PFSK-1 (cell line): ENCODE data around the gene CST8.

ENCODE experiments used
- FOXP2 ChIP-seq: optimal IDR thresholded peaks from 2 replicates; pipeline ENCODE3; 2011; ENCODE audit warnings: borderline replicate concordance, control low read depth, inconsistent platforms; ENCODE audit not compliant: insufficient read depth; ENCODE audit errors: extremely low read length, extremely low read depth
- POLR2AphosphoS5 ChIP-seq: IDR thresholded peaks from 2 replicates; pipeline ENCODE4 v1.6.1; 2012; ENCODE audit warnings: low read depth, mild to moderate bottlenecking, control low read depth, low read length, moderate library complexity
- REST ChIP-seq, 2 experiments: IDR thresholded peaks; 2 replicates each; pipeline versions ENCODE4 v1.6.1 to v1.8.0; 2011 to 2012; ENCODE audit warnings: low read depth in 2 of 2, low read length in 2 of 2, control low read depth in 1 of 2, inconsistent platforms in 1 of 2, mild to moderate bottlenecking in 1 of 2, moderate library complexity in 1 of 2; ENCODE audit not compliant: insufficient read depth in 1 of 2
- SIN3A ChIP-seq: IDR thresholded peaks from 2 replicates; pipeline ENCODE4 v1.6.1; 2012; ENCODE audit warnings: mild to moderate bottlenecking, low read length, moderate library complexity, borderline replicate concordance; ENCODE audit not compliant: insufficient read depth
- TAF1 ChIP-seq: IDR thresholded peaks from 2 replicates; pipeline ENCODE4 v1.6.1; 2012; ENCODE audit warnings: low read length, control low read depth, borderline replicate concordance; ENCODE audit not compliant: insufficient read depth

The CST8 gene

GRCh38 chr20:23448167-23448566 is 42.8 kb upstream of the CST8 start:
- TF ChIP-seq POLR2AphosphoS5 (no peak), SIN3A (no peak), FOXP2 (no peak), TAF1 (no peak), REST (IDR thresholded peaks at IDR 0.05; ENCODE audit: insufficient read depth in 1 of 2, low read depth in 2 of 2, low read length in 2 of 2) (no peak)

- no peak for TF ChIP-seq POLR2AphosphoS5
- no peak for TF ChIP-seq TAF1
- TF ChIP-seq FOXP2, result no peak
- no peak for TF ChIP-seq SIN3A
- TF ChIP-seq REST (IDR thresholded peaks at IDR 0.05; ENCODE audit: insufficient read depth in 1 of 2, low read depth in 2 of 2, low read length in 2 of 2), result no peak
Measured at GRCh38 chr20:23449421-23449820, 41.5 kb upstream of the CST8 start.

- TF ChIP-seq SIN3A (no peak), FOXP2 (no peak), POLR2AphosphoS5 (no peak), TAF1 (no peak), REST (IDR thresholded peaks at IDR 0.05; ENCODE audit: insufficient read depth in 1 of 2, low read depth in 2 of 2, low read length in 2 of 2) (no peak)
Measured at GRCh38 chr20:23450877-23451276, 40.0 kb upstream of the CST8 start.

GRCh38 chr20:23451956-23452487 is 38.9 kb upstream of the CST8 start:
- no peak for TF ChIP-seq TAF1
- no peak for TF ChIP-seq FOXP2
- no peak for TF ChIP-seq REST (IDR thresholded peaks at IDR 0.05; ENCODE audit: insufficient read depth in 1 of 2, low read depth in 2 of 2, low read length in 2 of 2)
- no peak for TF ChIP-seq POLR2AphosphoS5
- TF ChIP-seq SIN3A, result no peak

GRCh38 chr20:23452776-23453175 is 38.1 kb upstream of the CST8 start, which contains the start of gene CST11:
Gene CST11 (minus strand): TSS chr20:23452876. CDS start chr20:23452811, 65 bp downstream.
- TF ChIP-seq REST (IDR thresholded peaks at IDR 0.05; ENCODE audit: insufficient read depth in 1 of 2, low read depth in 2 of 2, low read length in 2 of 2), result no peak
